GM18868 (cell line): ENCODE data around the gene RAD51B.

Experiments used
- ATAC-seq: cut with Tn5 transposase; IDR thresholded peaks from one replicate; pipeline ENCODE4 v1.9.1; 2021; ENCODE audit warnings: mild to moderate bottlenecking, moderate library complexity; ENCODE audit not compliant: unreplicated experiment

The RAD51B gene

GRCh38 chr14:68573126-68573525 lies 753.5 kb downstream of the RAD51B start:
- no peak for ATAC-seq

GRCh38 chr14:68573722-68574121 lies 754.1 kb downstream of the RAD51B start:
- no peak for ATAC-seq

GRCh38 chr14:68574461-68574860 lies 754.9 kb downstream of the RAD51B start:
- no peak for ATAC-seq

- no peak for ATAC-seq
Observed at GRCh38 chr14:68574906-68575305, 755.3 kb downstream of the RAD51B start.

GRCh38 chr14:68575426-68575825 lies 755.8 kb downstream of the RAD51B start:
- no peak for ATAC-seq

GRCh38 chr14:68576031-68576430 lies 756.5 kb downstream of the RAD51B start:
- ATAC-seq: no peak

GRCh38 chr14:68576496-68577244 lies 757.1 kb downstream of the RAD51B start:
- ATAC-seq: no peak

GRCh38 chr14:68577802-68578541 lies 758.4 kb downstream of the RAD51B start:
- ATAC-seq: no peak

- ATAC-seq: no peak
Observed at GRCh38 chr14:68578597-68578996, 759.0 kb downstream of the RAD51B start.

- no peak for ATAC-seq
Observed at GRCh38 chr14:68580096-68580645, 760.6 kb downstream of the RAD51B start.

- no peak for ATAC-seq
Observed at GRCh38 chr14:68580671-68581070, 761.1 kb downstream of the RAD51B start.

GRCh38 chr14:68583548-68584280 lies 764.1 kb downstream of the RAD51B start:
- ATAC-seq: no peak

- no peak for ATAC-seq
Observed at GRCh38 chr14:68584786-68585185, 765.2 kb downstream of the RAD51B start.

- no peak for ATAC-seq
Observed at GRCh38 chr14:68585690-68586089, 766.1 kb downstream of the RAD51B start.

GRCh38 chr14:68586896-68587751 lies 767.5 kb downstream of the RAD51B start:
- no peak for ATAC-seq

GRCh38 chr14:68587931-68588330 lies 768.4 kb downstream of the RAD51B start:
- no peak for ATAC-seq

GRCh38 chr14:68589447-68590200 lies 770.0 kb downstream of the RAD51B start:
- no peak for ATAC-seq

GRCh38 chr14:68590201-68590522 lies 770.6 kb downstream of the RAD51B start:
- no peak for ATAC-seq

GRCh38 chr14:68591786-68592185 lies 772.2 kb downstream of the RAD51B start:
- ATAC-seq: no peak
